ENCODE data around the gene SHMT2.
"Not testable (repeated sequence)": the region's sequence is repeated elsewhere in the genome, so short reads cannot be mapped to it uniquely, and the experiment has no call there.

SHMT2 gene

GRCh38 chr12:57272337-57273151, 43.0 kb downstream of the SHMT2 start:
- DNase-seq: no peak

- no peak for DNase-seq
Observed at GRCh38 chr12:57273516-57273915, 44.0 kb downstream of the SHMT2 start.

GRCh38 chr12:57276233-57276632, 46.7 kb downstream of the SHMT2 start:
- not testable (repeated sequence) for DNase-seq

- DNase-seq: peak; percentile 19
Observed at GRCh38 chr12:57276935-57277563, 47.5 kb downstream of the SHMT2 start.

GRCh38 chr12:57278465-57279381, 49.2 kb downstream of the SHMT2 start:
- no peak for DNase-seq

GRCh38 chr12:57280211-57281062, 50.9 kb downstream of the SHMT2 start:
- peak; percentile 85 for DNase-seq

- not testable (repeated sequence) for DNase-seq
Observed at GRCh38 chr12:57282073-57282472, 52.6 kb downstream of the SHMT2 start.
